GM12875 (cell line): ENCODE measurements around the gene CERS5.
A peak's percentile ranks its signal among the peaks of the same experiment; 100 is the strongest.

Experiments used
- H3K4me3 ChIP-seq: one replicate; pipeline ENCODE4 v1.5.1; 2011; ENCODE audit warnings: low read depth, low read length, control low read depth
- CTCF ChIP-seq: IDR thresholded peaks from 2 replicates; pipeline ENCODE4 v1.5.1; 2011; ENCODE audit warnings: low read depth, mild to moderate bottlenecking, control low read depth, inconsistent platforms, low read length, moderate library complexity, borderline replicate concordance; ENCODE audit not compliant: insufficient read depth

CERS5 gene

GRCh38 chr12:50100561-50100960, 66.6 kb downstream of the CERS5 start:
- no peak for TF ChIP-seq CTCF
- no peak overlapping the region for H3K4me3 ChIP-seq

- H3K4me3 ChIP-seq: no peak overlapping the region
- TF ChIP-seq CTCF: no peak
Measured at GRCh38 chr12:50099302-50100008, 67.7 kb downstream of the CERS5 start.

GRCh38 chr12:50097952-50098351, 69.2 kb downstream of the CERS5 start:
- no peak overlapping the region for H3K4me3 ChIP-seq
- TF ChIP-seq CTCF: no peak

GRCh38 chr12:50090391-50090790, 76.8 kb downstream of the CERS5 start:
- H3K4me3 ChIP-seq: no peak overlapping the region
- TF ChIP-seq CTCF: no peak

GRCh38 chr12:50089730-50090129, 77.4 kb downstream of the CERS5 start:
- no peak overlapping the region for H3K4me3 ChIP-seq
- TF ChIP-seq CTCF: no peak

- TF ChIP-seq CTCF: peak; percentile 86
- H3K4me3 ChIP-seq: no peak overlapping the region
Measured at GRCh38 chr12:50088577-50089335, 78.4 kb downstream of the CERS5 start.

GRCh38 chr12:50087995-50088394, 79.2 kb downstream of the CERS5 start:
- H3K4me3 ChIP-seq: no peak overlapping the region
- TF ChIP-seq CTCF: no peak
